Stimulated activated naive CD8-positive, alpha-beta T cell treated with anti-CD3 and anti-CD28 coated beads, Interleukin-15, Interleukin-2, amounts not matched to agents 100 ng/mL and 50 ng/mL, for 24 hours (primary cell): ENCODE results near the gene SEMA5A.

Experiments
- H3K27ac Mint-ChIP-seq: one replicate; pipeline ENCODE4 v1.8.0; 2021; ENCODE audit warnings: mild to moderate bottlenecking, mixed read lengths
- H3K27me3 Mint-ChIP-seq: one replicate; pipeline ENCODE4 v1.8.0; 2021; ENCODE audit warnings: mixed read lengths
- H3K36me3 Mint-ChIP-seq: one replicate; pipeline ENCODE4 v1.8.0; 2021; ENCODE audit warnings: low read depth, mixed read lengths
- H3K4me1 Mint-ChIP-seq: one replicate; pipeline ENCODE4 v1.8.0; 2021; ENCODE audit warnings: low read depth, mixed read lengths
- H3K4me3 Mint-ChIP-seq: one replicate; pipeline ENCODE4 v1.8.0; 2021; ENCODE audit warnings: mild to moderate bottlenecking, mixed read lengths
- H3K9me3 Mint-ChIP-seq: one replicate; pipeline ENCODE4 v1.8.0; 2021; ENCODE audit warnings: mixed read lengths

Gene SEMA5A

GRCh38 chr5:9538504-9538903, 7.4 kb downstream of the SEMA5A start:
- no peak overlapping the region for H3K4me3 Mint-ChIP-seq
- H3K4me1 Mint-ChIP-seq, result no peaks in the 10 kb centered on the region
- H3K9me3 Mint-ChIP-seq, result no peaks in the 10 kb centered on the region
- no peak overlapping the region for H3K27ac Mint-ChIP-seq
- H3K36me3 Mint-ChIP-seq, result no peaks in the 10 kb centered on the region
- peaks cover 16% of the 10 kb centered on the region for H3K27me3 Mint-ChIP-seq

GRCh38 chr5:9537223-9538141, 8.4 kb downstream of the SEMA5A start:
- Mint-ChIP-seq H3K27me3 (peaks cover 8% of the 10 kb centered on the region), H3K4me3 (no peak overlapping the region), H3K36me3 (no peaks in the 10 kb centered on the region), H3K9me3 (no peaks in the 10 kb centered on the region), H3K27ac (no peak overlapping the region), H3K4me1 (no peaks in the 10 kb centered on the region)

- no peak overlapping the region for H3K27ac Mint-ChIP-seq
- no peaks in the 10 kb centered on the region for H3K4me1 Mint-ChIP-seq
- no peaks in the 10 kb centered on the region for H3K36me3 Mint-ChIP-seq
- H3K27me3 Mint-ChIP-seq, result peaks cover 4% of the 10 kb centered on the region
- no peak overlapping the region for H3K4me3 Mint-ChIP-seq
- H3K9me3 Mint-ChIP-seq, result no peaks in the 10 kb centered on the region
Measured at GRCh38 chr5:9536717-9537116, 9.2 kb downstream of the SEMA5A start.

GRCh38 chr5:9534881-9535517, 10.9 kb downstream of the SEMA5A start:
- Mint-ChIP-seq H3K4me1 (no peaks in the 10 kb centered on the region), H3K36me3 (no peaks in the 10 kb centered on the region), H3K27me3 (no peaks in the 10 kb centered on the region), H3K9me3 (no peaks in the 10 kb centered on the region), H3K4me3 (no peak overlapping the region), H3K27ac (no peak overlapping the region)

- Mint-ChIP-seq H3K4me3 (no peak overlapping the region), H3K9me3 (no peaks in the 10 kb centered on the region), H3K27me3 (no peaks in the 10 kb centered on the region), H3K27ac (no peak overlapping the region), H3K36me3 (no peaks in the 10 kb centered on the region), H3K4me1 (no peaks in the 10 kb centered on the region)
Measured at GRCh38 chr5:9533562-9534364, 12.1 kb downstream of the SEMA5A start.

GRCh38 chr5:9533096-9533495, 12.8 kb downstream of the SEMA5A start:
- Mint-ChIP-seq H3K27ac (no peak overlapping the region), H3K27me3 (no peaks in the 10 kb centered on the region), H3K4me3 (no peak overlapping the region), H3K36me3 (no peaks in the 10 kb centered on the region), H3K4me1 (no peaks in the 10 kb centered on the region), H3K9me3 (no peaks in the 10 kb centered on the region)

GRCh38 chr5:9529513-9529912, 16.4 kb downstream of the SEMA5A start:
- no peaks in the 10 kb centered on the region for H3K9me3 Mint-ChIP-seq
- no peaks in the 10 kb centered on the region for H3K27me3 Mint-ChIP-seq
- H3K36me3 Mint-ChIP-seq, result no peaks in the 10 kb centered on the region
- H3K4me1 Mint-ChIP-seq, result no peaks in the 10 kb centered on the region
- no peak overlapping the region for H3K27ac Mint-ChIP-seq
- no peak overlapping the region for H3K4me3 Mint-ChIP-seq

- no peaks in the 10 kb centered on the region for H3K4me1 Mint-ChIP-seq
- no peaks in the 10 kb centered on the region for H3K9me3 Mint-ChIP-seq
- H3K36me3 Mint-ChIP-seq, result no peaks in the 10 kb centered on the region
- no peaks in the 10 kb centered on the region for H3K27me3 Mint-ChIP-seq
- no peak overlapping the region for H3K4me3 Mint-ChIP-seq
- H3K27ac Mint-ChIP-seq, result no peak overlapping the region
Measured at GRCh38 chr5:9529041-9529480, 16.8 kb downstream of the SEMA5A start.

- H3K9me3 Mint-ChIP-seq, result peaks cover 4% of the 10 kb centered on the region
- H3K4me3 Mint-ChIP-seq, result no peak overlapping the region
- no peaks in the 10 kb centered on the region for H3K4me1 Mint-ChIP-seq
- no peak overlapping the region for H3K27ac Mint-ChIP-seq
- peaks cover under 1% of the 10 kb centered on the region for H3K27me3 Mint-ChIP-seq
- H3K36me3 Mint-ChIP-seq, result no peaks in the 10 kb centered on the region
Measured at GRCh38 chr5:9524941-9525340, 20.9 kb downstream of the SEMA5A start.

GRCh38 chr5:9523090-9523823, 22.6 kb downstream of the SEMA5A start:
- peaks cover 3% of the 10 kb centered on the region for H3K27me3 Mint-ChIP-seq
- peaks cover 4% of the 10 kb centered on the region for H3K9me3 Mint-ChIP-seq
- H3K27ac Mint-ChIP-seq, result no peak overlapping the region
- no peak overlapping the region for H3K4me3 Mint-ChIP-seq
- no peaks in the 10 kb centered on the region for H3K4me1 Mint-ChIP-seq
- no peaks in the 10 kb centered on the region for H3K36me3 Mint-ChIP-seq

- Mint-ChIP-seq H3K4me3 (no peak overlapping the region), H3K36me3 (no peaks in the 10 kb centered on the region), H3K4me1 (no peaks in the 10 kb centered on the region), H3K27ac (no peak overlapping the region), H3K9me3 (peaks cover 7% of the 10 kb centered on the region), H3K27me3 (peaks cover 3% of the 10 kb centered on the region)
Measured at GRCh38 chr5:9519537-9519936, 26.3 kb downstream of the SEMA5A start.

GRCh38 chr5:9516591-9516990, 29.3 kb downstream of the SEMA5A start:
- H3K27me3 Mint-ChIP-seq, result peaks cover 3% of the 10 kb centered on the region
- H3K4me1 Mint-ChIP-seq, result no peaks in the 10 kb centered on the region
- no peaks in the 10 kb centered on the region for H3K36me3 Mint-ChIP-seq
- H3K9me3 Mint-ChIP-seq, result peaks cover 3% of the 10 kb centered on the region
- no peak overlapping the region for H3K27ac Mint-ChIP-seq
- no peak overlapping the region for H3K4me3 Mint-ChIP-seq

GRCh38 chr5:9515436-9515835, 30.4 kb downstream of the SEMA5A start:
- H3K36me3 Mint-ChIP-seq, result no peaks in the 10 kb centered on the region
- H3K27ac Mint-ChIP-seq, result no peak overlapping the region
- H3K27me3 Mint-ChIP-seq, result peaks cover 3% of the 10 kb centered on the region
- no peak overlapping the region for H3K4me3 Mint-ChIP-seq
- H3K4me1 Mint-ChIP-seq, result no peaks in the 10 kb centered on the region
- H3K9me3 Mint-ChIP-seq, result peaks cover 3% of the 10 kb centered on the region

GRCh38 chr5:9514968-9515367, 30.9 kb downstream of the SEMA5A start:
- Mint-ChIP-seq H3K27me3 (peaks cover 3% of the 10 kb centered on the region), H3K4me1 (no peaks in the 10 kb centered on the region), H3K36me3 (no peaks in the 10 kb centered on the region), H3K4me3 (no peak overlapping the region), H3K9me3 (peaks cover 3% of the 10 kb centered on the region), H3K27ac (no peak overlapping the region)
